Fibroblast of villous mesenchyme (primary cell): ENCODE measurements around the gene ATAD1. TPM values are rescaled to one million over a fixed set of nuclear protein-coding genes. Genes with fewer than 3 reads are reported as not detected.
A peak's percentile ranks its signal among the peaks of the same experiment; 100 is the strongest.
"Not testable (repeated sequence)": the region's sequence is repeated elsewhere in the genome, so short reads cannot be mapped to it uniquely, and the experiment has no call there.

Source experiments
- DNase-seq: peaks from one replicate; pipeline ENCODE4 v3.0.0-alpha.2; 2010; ENCODE audit warnings: low read depth
- H3K4me3 ChIP-seq: 2 replicates; pipeline ENCODE4 v1.5.1; 2011; ENCODE audit warnings: low read depth, mild to moderate bottlenecking, low read length
- CTCF ChIP-seq: IDR thresholded peaks from 2 replicates; pipeline ENCODE4 v1.5.1; 2012; ENCODE audit warnings: low read depth, mild to moderate bottlenecking, low read length; ENCODE audit not compliant: insufficient read depth
- total RNA-seq: library from RNA; depleted of rRNA; stranded (reverse); fragments of >200 nt; gene quantifications from 2 replicates; pipeline ENCODE4 v1.2.3, GENCODE V29; 2012

The ATAD1 gene
- 30.6 and 51.8 TPM in 2 replicates for total RNA-seq

- peak; percentile 26 for TF ChIP-seq CTCF
- H3K4me3 ChIP-seq: peak within 1 kb of the TSS; percentile 75
- DNase-seq: peak; percentile 82
Observed at GRCh38 chr10:87817609-87818504, at the start of gene ATAD1. Gene ATAD1 (minus strand): TSS chr10:87818226. CDS start chr10:87814599, 3,627 bp downstream.

- peak overlapping the region; percentile 93 for H3K4me3 ChIP-seq
- no peak for DNase-seq
- no peak for TF ChIP-seq CTCF
Observed at GRCh38 chr10:87867453-87867852, 49.4 kb upstream of the ATAD1 start.

DNA sequence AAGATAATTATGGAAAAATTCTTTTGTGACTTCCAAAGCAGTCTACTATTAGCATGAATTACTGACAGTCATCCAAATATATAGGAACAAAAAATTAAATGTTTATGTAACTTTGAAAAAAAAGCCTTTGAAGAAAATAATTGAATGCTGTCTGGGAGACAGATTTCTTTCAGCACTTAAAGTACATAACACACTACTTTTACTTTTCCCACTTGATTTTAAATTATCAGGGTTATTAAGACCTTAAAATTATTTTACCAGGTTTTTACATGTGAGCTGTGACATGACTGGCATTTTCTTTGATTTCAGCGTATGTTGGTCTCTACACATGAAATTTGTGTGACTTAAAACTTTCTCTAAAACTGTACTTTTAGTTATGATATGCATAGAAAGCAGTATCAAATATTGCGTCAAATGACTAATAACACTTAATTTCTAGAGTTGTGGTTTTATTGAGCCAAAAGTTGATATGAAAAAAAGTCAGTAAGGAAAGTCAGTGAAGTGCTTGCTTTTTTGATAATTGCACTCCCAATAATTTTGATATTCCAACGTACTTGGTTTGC, 48.5 kb upstream of the ATAD1 start:
- no peak for TF ChIP-seq CTCF
- H3K4me3 ChIP-seq: peak overlapping the region; percentile 93

DNA sequence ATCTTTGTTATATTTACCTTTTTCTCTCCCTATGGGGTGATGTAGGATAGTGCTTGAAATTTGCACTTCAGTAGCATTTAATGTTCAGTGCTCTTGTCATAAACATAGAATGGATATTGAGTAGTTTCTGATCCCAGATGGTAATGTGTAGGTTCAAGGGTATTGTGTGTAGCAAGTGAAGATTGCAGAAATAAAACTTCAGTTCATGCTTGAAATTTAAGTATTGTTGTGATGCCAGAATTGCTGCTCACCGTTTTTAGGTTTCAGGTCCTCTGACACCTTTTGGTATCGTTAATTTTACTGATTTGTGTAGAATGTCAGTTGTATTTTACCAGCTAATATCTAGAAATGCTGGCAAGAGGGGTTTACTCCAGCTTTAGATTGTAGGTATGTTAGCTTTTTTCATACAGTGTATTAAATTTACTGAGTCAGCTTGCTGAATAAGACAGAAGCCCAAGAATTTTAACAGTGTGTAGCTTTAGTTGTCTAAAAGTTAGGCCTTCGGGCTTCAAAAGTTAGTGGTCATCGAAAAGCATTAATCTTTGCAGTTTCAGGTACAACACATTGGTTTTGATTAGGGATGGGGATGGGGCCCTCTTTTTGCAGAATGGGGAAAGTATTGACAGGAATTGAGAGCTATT, 47.3 kb upstream of the ATAD1 start:
- no peak for TF ChIP-seq CTCF
- peak overlapping the region; percentile 93 for H3K4me3 ChIP-seq
- DNase-seq: no peak

More for the DNA sequence above, 48.5 kb upstream of the ATAD1 start:
- no peak for DNase-seq

- no peak for TF ChIP-seq CTCF
- no peak for DNase-seq
- peak overlapping the region; percentile 93 for H3K4me3 ChIP-seq
Observed at GRCh38 chr10:87864496-87865059, 46.6 kb upstream of the ATAD1 start.

GRCh38 chr10:87863951-87864495, 46.0 kb upstream of the ATAD1 start:
- not testable (repeated sequence) for DNase-seq
- peak overlapping the region; percentile 93 for H3K4me3 ChIP-seq
